ENCODE results near the gene PIGS.

GRCh38 chr17:28569446-28569845 lies 1.9 kb downstream of the PIGS start:
- TF ChIP-seq CTCF (IDR thresholded peaks at IDR 0.05; ENCODE audit: low read depth, low read length), result no peak
- TF ChIP-seq POLR2A (IDR thresholded peaks at IDR 0.05; ENCODE audit: extremely low read depth, insufficient read length), result no peak

Data from NB4 (cell line).